Gastrocnemius medialis (tissue), 4 donors: ENCODE data around the gene TRAPPC2L. TPM values are rescaled to one million over a fixed set of nuclear protein-coding genes. Genes with fewer than 3 reads are reported as not detected.
A peak's percentile ranks its signal among the peaks of the same experiment; 100 is the strongest.

Experiments used
- ATAC-seq, 2 donors: fragments of 150-250 bp; one replicate each; pipeline ENCODE4 v1.9.1; 2016
- DNase-seq, 2 donors: peaks; one replicate each; pipeline ENCODE4 v3.0.0-alpha.2; 2019
- H3K27ac ChIP-seq, 4 donors: fragments of 200-600 bp; sonication (generic); 1 replicate in 1 of 4; 2 replicates in 3 of 4; pipeline ENCODE4 v1.5.1; 2016 to 2018; ENCODE audit warnings: mild to moderate bottlenecking in 2 of 4, moderate library complexity in 1 of 4
- H3K27me3 ChIP-seq, 3 donors: fragments of 200-600 bp; sonication (generic) in 2 of 3; 1 replicate in 1 of 3; 2 replicates in 2 of 3; pipeline versions ENCODE4 v1.5.1 to v1.6.0; 2016 to 2019; ENCODE audit warnings: mild to moderate bottlenecking in 1 of 3, moderate library complexity in 1 of 3
- H3K36me3 ChIP-seq, 2 donors: fragments of 200-600 bp; sonication (generic) in 1 of 2; one replicate each; pipeline ENCODE4 v1.5.1; 2017 to 2018
- H3K4me1 ChIP-seq, 2 donors: fragments of 200-600 bp; sonication (generic) in 1 of 2; one replicate each; pipeline ENCODE4 v1.5.1; 2016 to 2017; ENCODE audit warnings: mild to moderate bottlenecking in 2 of 2
- H3K4me3 ChIP-seq, 4 donors: fragments of 200-600 bp; sonication (generic) in 3 of 4; 1 replicate in 1 of 4; 2 replicates in 3 of 4; pipeline ENCODE4 v1.5.1; 2016 to 2019; ENCODE audit warnings: mild to moderate bottlenecking in 2 of 4
- H3K9me3 ChIP-seq, 3 donors: fragments of 200-600 bp; sonication (generic) in 2 of 3; 1 replicate in 1 of 3; 2 replicates in 2 of 3; pipeline ENCODE4 v1.5.1; 2016 to 2019
- POLR2A ChIP-seq, 2 donors: fragments of 450-650 bp; IDR thresholded peaks; one replicate each; pipeline ENCODE4 v1.6.1; 2017; ENCODE audit warnings: antibody characterized with exemption in 2 of 2, mild to moderate bottlenecking in 2 of 2, moderate library complexity in 2 of 2
- in situ Hi-C, 4 donors: fragments of 200-750 bp; cut with MboI; loops; one replicate each; pipeline versions ENCODE4 v1.15.0 to v1.8.0; 2017; ENCODE audit warnings: low sequenced_read_pairs in 4 of 4
- intact Hi-C: fragments of 100-400 bp; cut with DNase I; formaldehyde crosslinking; loops from one replicate; pipeline ENCODE4 v1.15.1; 2023; ENCODE audit warnings: low total_unique reads
- total RNA-seq, 4 donors: library from RNA; depleted of rRNA; stranded (reverse); fragments of >200 nt; gene quantifications; one replicate each; pipeline versions ENCODE4 v1.1.0 to v1.2.3, GENCODE V29; 2016
- TF ChIP-seq, protein P1 (sequence below), 5 experiments: fragments of 450-650 bp in 3 of 5; fragments of 200-600 bp in 2 of 5; sonication (generic) in 2 of 5; IDR thresholded peaks in 4 of 5; conservative IDR thresholded peaks in 1 of 5; 1 replicate in 4 of 5; 2 replicates in 1 of 5; pipeline ENCODE4 v1.5.1; 2016 to 2019; ENCODE audit warnings: antibody characterized with exemption in 5 of 5, mild to moderate bottlenecking in 3 of 5, moderate library complexity in 3 of 5

Gene TRAPPC2L
- total RNA-seq, 4 donors from 2014 or later = 17.8 to 27.9 (median 20.5) TPM

DNA sequence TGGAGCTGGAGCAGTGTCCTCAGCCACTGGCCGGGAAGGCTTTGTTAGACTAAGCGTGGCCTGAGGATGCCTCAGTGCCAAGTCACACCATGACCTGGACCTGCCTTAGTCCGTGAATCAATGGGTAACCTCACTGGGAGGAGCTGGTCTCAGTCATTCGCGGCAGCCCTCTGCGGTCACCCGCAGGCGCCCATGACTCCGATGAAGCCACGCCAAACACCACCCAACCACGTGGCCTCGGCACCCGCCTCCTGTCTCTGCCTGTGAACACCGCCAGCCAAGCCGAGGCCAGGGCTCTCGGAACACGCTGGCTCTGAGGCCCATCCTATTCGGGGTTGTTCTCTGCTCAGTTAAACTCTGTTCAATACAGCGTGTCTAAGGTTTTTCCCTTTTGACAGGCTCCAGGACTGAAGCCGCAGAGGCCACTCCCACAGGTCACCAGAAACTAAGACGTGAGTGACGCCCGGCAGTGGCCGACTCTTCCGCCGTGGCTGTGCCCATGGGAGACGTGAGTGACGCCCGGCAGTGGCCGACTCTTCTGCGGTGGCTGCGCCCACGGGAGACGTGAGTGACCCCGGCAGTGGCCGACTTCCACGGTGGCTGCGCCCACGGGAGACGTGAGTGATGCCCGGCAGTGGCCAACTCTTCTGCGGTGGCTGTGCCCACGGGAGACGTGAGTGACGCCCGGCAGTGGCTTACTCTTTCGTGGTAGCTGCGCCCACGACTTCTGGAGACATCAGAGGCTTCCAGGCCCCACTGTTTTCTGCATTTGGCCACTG lies 26.4 kb downstream of the TRAPPC2L start:
- no peaks in the 10 kb centered on the region for H3K9me3 ChIP-seq
- ATAC-seq (peak; percentile 26 to 58), DNase-seq (peak; percentile 62 to 73)
- peak overlapping the region in 2 of 4 donors; percentile 22 to 43 for H3K4me3 ChIP-seq
- H3K4me1 ChIP-seq = peaks cover 55 to 62% of the 10 kb centered on the region in 2 donors
- in situ Hi-C loops = no loop called here
- intact Hi-C loops = no loop called here
- peaks cover 0 to 41% of the 10 kb centered on the region in 2 donors for H3K36me3 ChIP-seq
- peak; percentile 41 to 55 for TF ChIP-seq POLR2A (IDR thresholded peaks at IDR 0.05)
- TF ChIP-seq, protein P1, sequence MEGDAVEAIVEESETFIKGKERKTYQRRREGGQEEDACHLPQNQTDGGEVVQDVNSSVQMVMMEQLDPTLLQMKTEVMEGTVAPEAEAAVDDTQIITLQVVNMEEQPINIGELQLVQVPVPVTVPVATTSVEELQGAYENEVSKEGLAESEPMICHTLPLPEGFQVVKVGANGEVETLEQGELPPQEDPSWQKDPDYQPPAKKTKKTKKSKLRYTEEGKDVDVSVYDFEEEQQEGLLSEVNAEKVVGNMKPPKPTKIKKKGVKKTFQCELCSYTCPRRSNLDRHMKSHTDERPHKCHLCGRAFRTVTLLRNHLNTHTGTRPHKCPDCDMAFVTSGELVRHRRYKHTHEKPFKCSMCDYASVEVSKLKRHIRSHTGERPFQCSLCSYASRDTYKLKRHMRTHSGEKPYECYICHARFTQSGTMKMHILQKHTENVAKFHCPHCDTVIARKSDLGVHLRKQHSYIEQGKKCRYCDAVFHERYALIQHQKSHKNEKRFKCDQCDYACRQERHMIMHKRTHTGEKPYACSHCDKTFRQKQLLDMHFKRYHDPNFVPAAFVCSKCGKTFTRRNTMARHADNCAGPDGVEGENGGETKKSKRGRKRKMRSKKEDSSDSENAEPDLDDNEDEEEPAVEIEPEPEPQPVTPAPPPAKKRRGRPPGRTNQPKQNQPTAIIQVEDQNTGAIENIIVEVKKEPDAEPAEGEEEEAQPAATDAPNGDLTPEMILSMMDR (IDR thresholded peaks at IDR 0.05 in 4 of 5, conservative IDR thresholded peaks at IDR 0.05 in 1 of 5) = no peak
- no peaks in the 10 kb centered on the region for H3K27me3 ChIP-seq
- peak overlapping the region; percentile 81 to 97 (median 90) for H3K27ac ChIP-seq

DNA sequence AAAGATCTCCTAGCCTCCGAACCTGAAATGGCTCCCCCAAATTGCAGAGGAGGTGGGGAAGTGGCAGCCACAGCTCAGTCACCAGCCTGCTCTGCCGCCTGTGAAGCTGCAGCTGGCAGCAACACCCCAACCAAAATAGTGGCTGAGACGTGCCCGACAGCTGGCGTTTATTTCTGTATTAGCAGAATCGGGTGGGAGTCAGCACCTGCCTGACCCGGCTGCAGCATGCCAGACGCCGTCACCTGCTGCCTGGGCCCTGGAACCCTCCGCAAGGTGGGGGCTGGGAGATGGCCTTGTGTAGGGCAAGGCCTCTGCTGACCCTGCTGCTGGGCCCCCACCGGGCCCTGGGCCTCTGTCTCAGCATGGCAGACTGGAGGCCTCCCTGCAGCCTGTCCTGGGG lies 27.0 kb downstream of the TRAPPC2L start:
- peaks cover 0 to 35% of the 10 kb centered on the region in 2 donors for H3K36me3 ChIP-seq
- peak overlapping the region; percentile 81 to 97 (median 90) for H3K27ac ChIP-seq
- no peaks in the 10 kb centered on the region for H3K27me3 ChIP-seq
- peak overlapping the region in 3 of 4 donors; percentile 4 to 43 (median 22) for H3K4me3 ChIP-seq
- intact Hi-C loops = no loop called here
- DNase-seq (peak; percentile 80 to 86), ATAC-seq (peak; percentile 76 to 81)
- no peaks in the 10 kb centered on the region for H3K9me3 ChIP-seq
- TF ChIP-seq, protein P1 (IDR thresholded peaks at IDR 0.05 in 4 of 5, conservative IDR thresholded peaks at IDR 0.05 in 1 of 5) = no peak
- peak; percentile 60 to 70 for TF ChIP-seq POLR2A (IDR thresholded peaks at IDR 0.05)
- in situ Hi-C loops = no loop called here
- peaks cover 59 to 66% of the 10 kb centered on the region in 2 donors for H3K4me1 ChIP-seq

DNA sequence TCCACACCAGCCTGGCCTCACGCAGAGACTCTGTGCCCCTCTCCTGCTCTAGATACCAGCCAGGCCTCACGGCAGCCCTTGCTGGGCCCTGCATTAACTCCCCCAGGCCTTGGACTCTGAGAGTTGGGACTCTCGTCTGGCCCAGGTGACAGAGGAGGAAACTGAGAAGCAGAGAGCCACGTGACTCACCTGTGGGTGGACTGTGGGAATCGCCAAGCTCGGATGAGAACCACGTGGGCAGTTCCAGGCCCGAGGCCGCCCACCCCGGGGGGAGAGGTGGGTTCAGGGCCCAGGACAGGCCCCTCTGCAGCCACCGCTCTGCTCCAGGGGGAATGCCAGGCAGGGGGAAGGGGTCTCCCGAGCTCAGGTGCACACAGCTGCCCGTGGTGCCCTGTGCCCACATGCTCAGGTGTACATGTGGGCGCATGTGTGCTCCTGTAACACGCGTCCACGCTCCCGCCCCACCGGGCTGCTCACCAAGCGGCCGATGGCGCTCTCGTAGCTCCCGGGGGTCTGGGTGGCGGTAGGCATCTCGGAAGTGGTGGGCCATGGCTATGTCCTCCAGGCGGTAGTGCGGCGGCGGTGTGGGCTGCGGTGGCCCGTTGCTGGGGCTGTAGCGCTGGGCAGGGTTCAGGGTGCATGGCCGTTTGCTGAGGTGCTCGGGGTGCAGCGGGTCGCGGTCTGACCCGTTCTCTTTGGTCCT lies 27.8 kb downstream of the TRAPPC2L start:
- H3K27me3 ChIP-seq = no peaks in the 10 kb centered on the region
- ATAC-seq (no peak), DNase-seq (no peak)
- peak overlapping the region; percentile 81 to 97 (median 90) for H3K27ac ChIP-seq
- intact Hi-C loops = loop anchor here (5.0 kb wide), 1 partner anchor 58 kb away; no protein-coding TSS in a partner anchor
- TF ChIP-seq POLR2A (IDR thresholded peaks at IDR 0.05) = no peak
- TF ChIP-seq, protein P1 (IDR thresholded peaks at IDR 0.05 in 4 of 5, conservative IDR thresholded peaks at IDR 0.05 in 1 of 5) = no peak
- H3K9me3 ChIP-seq = no peaks in the 10 kb centered on the region
- H3K36me3 ChIP-seq = peaks cover 0 to 31% of the 10 kb centered on the region in 2 donors
- in situ Hi-C loops = no loop called here
- peaks cover 59 to 67% of the 10 kb centered on the region in 2 donors for H3K4me1 ChIP-seq
- H3K4me3 ChIP-seq = peak overlapping the region in 2 of 4 donors; percentile 15 to 43

DNA sequence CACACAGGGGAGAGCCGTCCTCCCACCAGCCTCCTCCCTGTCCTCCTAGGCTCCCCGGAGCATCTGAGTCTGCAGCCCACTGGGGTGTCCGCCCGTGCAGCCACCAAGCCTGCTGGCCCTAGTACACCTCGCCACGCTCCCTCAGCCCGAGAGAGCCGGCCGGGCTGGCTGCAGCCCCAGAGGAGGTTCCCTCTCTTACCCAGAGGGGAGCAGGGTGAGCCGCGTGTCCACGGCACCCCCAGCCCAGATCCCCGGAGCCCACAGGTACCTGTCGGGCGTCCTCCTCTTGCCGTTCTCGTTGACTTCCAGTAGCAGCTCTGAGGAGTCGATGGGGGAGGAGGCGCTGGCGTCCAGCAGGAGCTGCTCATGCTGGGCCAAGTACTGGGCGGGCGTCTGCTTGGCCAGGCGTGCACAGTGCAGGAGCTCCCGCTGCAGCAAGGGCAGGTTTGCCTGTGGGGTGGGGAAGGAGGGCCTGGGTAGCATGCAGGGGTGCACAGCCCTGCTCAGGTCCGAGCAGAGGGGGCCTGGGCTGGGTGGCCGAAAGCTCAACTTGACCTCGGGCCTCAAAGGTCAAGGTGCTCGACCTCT lies 28.9 kb downstream of the TRAPPC2L start:
- H3K4me3 ChIP-seq = no peak overlapping the region
- H3K36me3 ChIP-seq = peaks cover 0 to 36% of the 10 kb centered on the region in 2 donors
- H3K27ac ChIP-seq = peak overlapping the region; percentile 69 to 97 (median 90)
- in situ Hi-C loops = no loop called here
- TF ChIP-seq, protein P1 (IDR thresholded peaks at IDR 0.05 in 4 of 5, conservative IDR thresholded peaks at IDR 0.05 in 1 of 5) = no peak
- no peak for TF ChIP-seq POLR2A (IDR thresholded peaks at IDR 0.05)
- ATAC-seq = no peak
- H3K4me1 ChIP-seq = peaks cover 59 to 67% of the 10 kb centered on the region in 2 donors
- no peaks in the 10 kb centered on the region for H3K9me3 ChIP-seq
- intact Hi-C loops = loop anchor here (2.0 to 5.0 kb wide), 2 partner anchors 35 to 57 kb away; no protein-coding TSS in a partner anchor
- no peaks in the 10 kb centered on the region for H3K27me3 ChIP-seq
- DNase-seq = no peak
